HG02884 (cell line): ENCODE measurements around the gene RAD51B.

Source experiments
- ATAC-seq: cut with Tn5 transposase; IDR thresholded peaks from one replicate; pipeline ENCODE4 v1.9.1; 2021; ENCODE audit warnings: mild to moderate bottlenecking, moderate library complexity; ENCODE audit not compliant: unreplicated experiment

Gene RAD51B

GRCh38 chr14:68446243-68447040 lies 626.9 kb downstream of the RAD51B start:
- ATAC-seq = no peak

GRCh38 chr14:68447581-68448251 lies 628.1 kb downstream of the RAD51B start:
- ATAC-seq = no peak

GRCh38 chr14:68448252-68448902 lies 628.8 kb downstream of the RAD51B start:
- ATAC-seq = no peak

- no peak for ATAC-seq
These were observed 630.1 kb downstream of the RAD51B start for GRCh38 chr14:68449561-68450181.

- no peak for ATAC-seq
These were observed 631.0 kb downstream of the RAD51B start for GRCh38 chr14:68450391-68451120.

GRCh38 chr14:68451696-68452373 lies 632.3 kb downstream of the RAD51B start:
- ATAC-seq = no peak

- ATAC-seq = no peak
These were observed 638.7 kb downstream of the RAD51B start for GRCh38 chr14:68458253-68458652.

GRCh38 chr14:68458840-68459469 lies 639.4 kb downstream of the RAD51B start:
- no peak for ATAC-seq

GRCh38 chr14:68459480-68460136 lies 640.0 kb downstream of the RAD51B start:
- ATAC-seq = no peak

- no peak for ATAC-seq
These were observed 641.0 kb downstream of the RAD51B start for GRCh38 chr14:68460541-68460940.

GRCh38 chr14:68461086-68461485 lies 641.5 kb downstream of the RAD51B start:
- no peak for ATAC-seq

GRCh38 chr14:68462683-68463082 lies 643.1 kb downstream of the RAD51B start:
- ATAC-seq = no peak

- ATAC-seq = no peak
These were observed 643.7 kb downstream of the RAD51B start for GRCh38 chr14:68463299-68463698.

- no peak for ATAC-seq
These were observed 644.3 kb downstream of the RAD51B start for GRCh38 chr14:68463705-68464374.

- ATAC-seq = no peak
These were observed 645.1 kb downstream of the RAD51B start for GRCh38 chr14:68464711-68465110.

GRCh38 chr14:68466491-68466977 lies 647.0 kb downstream of the RAD51B start:
- ATAC-seq = no peak

- ATAC-seq = no peak
These were observed 647.8 kb downstream of the RAD51B start for GRCh38 chr14:68467425-68467824.

- no peak for ATAC-seq
These were observed 649.0 kb downstream of the RAD51B start for GRCh38 chr14:68468437-68469207.
